Epidermal melanocyte (primary cell): Measurements from ENCODE around the gene RXRA.

ENCODE experiments used
- DNase-seq: peaks from one replicate; pipeline ENCODE4 v3.0.0; 2011; ENCODE audit warnings: low spot score; ENCODE audit not compliant: insufficient read length

RXRA gene

GRCh38 chr9:134352247-134352933 lies 26.1 kb downstream of the RXRA start:
- no peak for DNase-seq

DNA sequence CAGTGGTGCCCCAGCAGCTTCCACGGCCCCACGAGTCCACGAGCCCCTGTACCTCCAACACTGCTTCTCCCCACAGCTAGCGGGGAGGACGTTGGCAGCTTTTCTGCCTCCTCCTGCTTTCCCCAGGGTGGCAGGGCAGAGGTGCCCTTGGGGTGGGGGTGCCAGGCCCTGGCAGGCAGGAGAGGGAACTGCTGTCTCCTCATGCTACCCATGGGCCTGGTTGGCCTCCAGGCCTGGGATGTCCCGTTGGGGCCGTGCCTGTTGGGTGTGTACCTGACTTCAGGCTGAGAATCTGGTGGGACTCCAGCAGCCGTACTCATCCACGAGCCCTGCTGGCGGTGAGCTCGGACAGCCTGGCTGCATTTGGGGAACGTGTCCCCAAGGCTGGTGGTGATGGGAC lies 27.3 kb downstream of the RXRA start:
- DNase-seq: no peak

DNA sequence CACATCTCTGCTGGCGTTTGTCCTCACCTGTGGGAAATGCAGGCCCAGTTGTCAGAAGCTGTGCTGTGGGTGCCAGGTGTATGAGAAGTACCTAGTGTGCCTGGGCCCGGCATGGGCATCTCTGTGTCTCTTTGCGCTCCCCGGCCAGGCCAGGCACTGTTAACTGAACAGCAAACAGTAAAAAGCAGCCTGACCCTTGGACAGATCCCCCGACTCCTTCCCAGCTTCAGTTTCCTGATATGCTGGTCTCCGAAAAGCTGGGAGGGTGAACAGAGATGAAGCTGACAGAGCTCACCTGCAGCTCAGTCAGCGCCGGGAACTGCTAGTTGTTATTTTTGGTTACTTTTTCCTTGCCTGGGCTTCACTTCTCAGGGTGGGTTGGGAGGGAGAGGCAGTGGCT lies 28.9 kb downstream of the RXRA start:
- DNase-seq: no peak

DNA sequence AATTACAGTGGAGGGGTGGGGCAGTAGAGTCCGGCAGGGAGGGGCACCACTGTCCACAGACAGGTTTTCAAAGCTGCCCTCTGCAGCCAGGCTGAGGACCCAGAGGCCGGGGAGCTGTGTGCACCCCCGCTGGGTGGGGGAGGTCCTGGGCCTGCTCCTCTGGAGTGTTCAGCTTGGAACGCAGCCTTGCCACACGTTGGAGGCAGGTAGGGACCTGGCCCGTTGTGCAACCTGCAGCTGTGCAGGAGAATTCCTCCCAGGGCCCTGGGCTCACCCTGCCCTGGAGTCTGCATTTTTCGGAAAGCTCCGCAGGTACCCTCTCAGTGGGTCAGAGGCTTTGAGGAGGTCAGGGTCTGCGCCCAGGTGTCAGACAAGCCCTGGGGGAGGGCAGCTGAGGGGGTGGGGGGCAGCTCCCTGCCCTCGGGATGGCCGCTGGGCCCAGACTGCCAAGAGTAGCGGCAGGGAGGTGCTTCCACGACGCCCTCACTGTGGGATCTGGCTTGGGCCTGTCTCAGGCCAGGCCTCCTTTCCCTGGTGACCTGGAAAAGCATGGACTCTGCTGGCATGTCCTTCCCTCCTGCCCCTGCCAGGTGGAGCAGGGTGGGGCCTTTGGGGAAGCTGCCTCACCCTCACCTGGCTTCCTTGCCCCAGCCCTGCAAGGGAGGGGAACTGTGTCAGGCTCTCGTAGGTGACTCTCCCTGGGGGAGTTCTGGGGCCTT lies 29.5 kb downstream of the RXRA start:
- no peak for DNase-seq

DNA sequence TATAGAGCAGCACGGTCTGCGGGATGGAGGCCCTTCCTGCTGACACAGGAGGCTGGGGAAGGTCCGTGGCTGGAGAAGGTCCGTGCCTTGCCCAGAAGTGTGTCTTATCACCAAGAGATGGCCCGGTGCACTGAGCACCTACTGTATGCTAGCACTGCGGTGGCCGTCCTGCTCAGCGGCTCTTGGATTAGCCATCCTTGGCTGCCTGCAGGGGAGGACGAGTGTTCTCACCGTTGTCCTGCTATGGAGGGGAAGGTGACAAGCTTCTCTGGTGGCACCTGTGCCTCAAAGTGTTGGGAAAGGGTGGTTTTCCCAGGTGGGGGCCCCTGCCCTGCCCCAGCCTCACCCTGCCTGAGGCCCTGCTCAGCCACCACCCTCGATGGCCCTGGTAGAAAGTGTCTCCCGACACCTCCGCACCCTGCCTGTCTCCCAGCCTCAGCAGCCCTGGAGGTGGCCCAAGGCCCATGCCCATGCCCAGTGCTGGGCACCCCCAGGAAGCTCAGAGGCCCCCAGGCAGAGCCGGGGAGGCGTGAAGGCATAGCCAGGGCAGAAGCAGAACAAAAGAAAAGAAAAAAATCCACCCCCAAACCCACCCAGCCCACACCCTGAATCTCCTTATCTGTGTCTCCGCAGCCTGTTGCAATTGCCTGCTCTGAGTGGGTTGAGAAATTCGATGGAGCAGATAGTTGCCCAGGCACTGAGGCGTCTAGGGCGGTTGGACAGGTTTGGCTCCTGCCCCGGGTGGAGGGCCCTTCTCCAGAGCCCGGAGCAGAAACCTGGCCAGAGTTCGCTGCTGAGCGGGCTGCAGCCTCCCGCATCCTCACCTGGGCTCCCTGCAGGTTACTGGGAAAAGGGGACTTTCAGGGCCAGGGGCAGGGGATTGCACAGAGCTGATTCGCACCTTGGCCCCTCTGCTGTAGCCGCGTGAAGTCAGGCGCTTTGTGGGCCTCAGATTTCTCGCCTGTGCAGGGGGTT lies 30.5 kb downstream of the RXRA start:
- no peak for DNase-seq

DNA sequence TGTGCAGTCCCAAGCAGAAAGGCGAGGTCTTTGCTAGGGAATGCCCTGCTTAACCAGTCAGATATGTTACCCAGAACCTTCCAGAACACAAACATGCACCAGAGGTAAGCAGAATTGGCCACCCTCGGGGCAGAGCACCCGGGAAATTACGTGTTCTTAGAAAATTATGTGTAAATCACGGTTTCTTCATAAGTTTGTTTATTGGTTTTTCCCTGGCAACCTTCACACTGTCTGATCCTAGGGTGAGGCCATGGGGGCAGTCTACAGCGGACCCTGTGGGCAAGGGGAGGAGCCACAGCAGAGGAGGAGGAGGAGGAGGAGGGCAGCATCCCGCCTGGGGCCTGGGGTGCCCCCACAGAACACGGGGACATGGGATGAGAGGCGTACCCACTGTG lies 31.4 kb downstream of the RXRA start:
- DNase-seq: no peak

DNA sequence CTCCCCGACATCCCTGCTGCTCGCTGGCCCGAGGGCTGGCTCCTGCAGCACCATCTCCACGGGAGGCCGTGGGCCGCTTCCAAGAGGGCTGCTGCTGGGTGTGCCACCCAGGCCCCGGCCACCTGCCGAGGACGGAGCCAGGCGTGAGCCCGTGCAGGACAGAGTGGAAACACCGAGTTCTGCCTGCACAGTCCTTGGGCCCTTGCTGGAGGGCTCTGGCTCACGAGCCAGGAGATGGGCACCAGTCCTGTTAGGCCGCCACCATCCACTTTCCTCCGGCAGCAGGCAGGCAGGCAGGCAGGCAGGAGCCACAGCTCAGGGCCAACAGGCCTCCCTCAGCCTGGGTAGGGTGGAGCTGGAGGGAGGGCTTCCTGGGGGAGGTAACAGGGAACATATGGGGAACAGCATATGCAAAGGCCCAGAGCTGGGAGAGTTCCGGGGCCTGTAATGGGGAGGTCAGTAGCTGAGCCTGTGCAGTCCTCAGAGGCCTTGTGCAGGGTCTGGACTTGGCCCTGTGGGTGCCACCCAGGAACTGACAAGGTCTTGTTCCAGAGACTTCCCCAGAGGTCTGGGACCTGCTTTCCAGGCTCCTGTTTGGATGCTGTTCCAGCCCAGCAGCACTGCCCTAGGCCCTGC lies 31.9 kb downstream of the RXRA start:
- no peak for DNase-seq

DNA sequence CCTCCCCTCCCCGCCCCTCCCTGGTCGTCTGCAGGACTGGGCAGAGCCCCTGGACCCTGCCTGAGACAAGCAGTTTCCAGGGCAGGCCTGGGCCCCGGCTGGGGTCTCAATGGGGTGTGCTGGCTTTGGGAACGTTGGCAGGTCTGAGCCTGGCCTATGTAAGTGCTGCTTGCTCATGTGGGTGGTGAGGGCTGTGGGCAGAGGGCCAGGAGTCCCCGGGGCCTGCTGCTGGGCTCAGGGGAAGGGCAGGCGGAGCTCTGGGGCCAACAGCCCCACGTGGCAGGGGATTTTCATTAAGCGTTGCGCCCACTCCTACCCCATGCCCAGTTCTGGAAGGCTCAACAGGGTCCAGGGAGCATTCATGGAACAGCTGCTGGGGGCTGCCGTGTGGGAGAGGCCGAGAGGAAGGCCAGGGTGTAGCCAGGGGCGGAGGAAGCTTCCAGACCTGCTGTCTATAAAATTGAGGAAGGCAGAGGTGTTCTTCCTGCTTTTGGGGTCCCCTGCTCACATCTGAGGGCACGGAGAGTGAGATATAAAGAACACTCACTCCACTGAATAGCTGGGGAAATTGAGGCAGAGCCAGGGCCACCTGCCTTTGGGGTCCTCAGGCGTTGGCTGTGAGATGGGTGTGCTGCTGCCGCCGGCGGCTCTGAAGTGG lies 32.5 kb downstream of the RXRA start:
- no peak for DNase-seq

DNA sequence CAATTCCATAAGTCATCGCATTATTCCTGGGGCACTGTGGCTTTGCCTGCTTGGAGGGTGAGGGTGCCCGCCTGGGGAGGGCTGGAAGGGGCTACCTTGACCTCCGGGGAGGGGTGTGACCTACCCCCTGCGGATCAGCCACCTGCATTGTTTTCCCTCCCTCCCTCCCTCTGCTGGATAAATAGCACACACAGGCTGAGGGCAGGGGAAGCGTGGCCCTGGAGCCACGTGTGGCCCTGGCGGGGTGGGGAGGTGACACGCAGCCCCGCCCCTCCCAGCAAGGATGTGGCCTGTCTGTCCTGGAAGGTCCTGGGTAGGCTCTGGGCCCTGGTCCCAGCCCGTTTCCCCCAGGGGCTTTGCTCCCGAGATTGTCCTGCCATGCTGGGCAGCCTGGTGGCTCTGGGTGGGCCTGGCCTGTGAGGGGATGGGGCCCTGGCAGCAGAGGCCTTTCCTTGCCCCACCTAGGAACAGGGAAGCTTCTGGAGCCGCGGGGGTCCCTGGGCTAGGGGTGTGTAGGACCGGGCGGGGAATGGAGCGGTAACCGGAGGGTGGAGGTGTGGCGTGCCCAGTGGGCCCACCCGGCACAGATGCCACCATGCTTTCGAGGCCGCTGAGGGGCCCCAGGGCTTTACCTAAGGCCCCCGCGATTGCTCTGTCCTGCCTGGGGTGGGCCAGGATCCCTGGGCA lies 33.4 kb downstream of the RXRA start:
- no peak for DNase-seq

DNA sequence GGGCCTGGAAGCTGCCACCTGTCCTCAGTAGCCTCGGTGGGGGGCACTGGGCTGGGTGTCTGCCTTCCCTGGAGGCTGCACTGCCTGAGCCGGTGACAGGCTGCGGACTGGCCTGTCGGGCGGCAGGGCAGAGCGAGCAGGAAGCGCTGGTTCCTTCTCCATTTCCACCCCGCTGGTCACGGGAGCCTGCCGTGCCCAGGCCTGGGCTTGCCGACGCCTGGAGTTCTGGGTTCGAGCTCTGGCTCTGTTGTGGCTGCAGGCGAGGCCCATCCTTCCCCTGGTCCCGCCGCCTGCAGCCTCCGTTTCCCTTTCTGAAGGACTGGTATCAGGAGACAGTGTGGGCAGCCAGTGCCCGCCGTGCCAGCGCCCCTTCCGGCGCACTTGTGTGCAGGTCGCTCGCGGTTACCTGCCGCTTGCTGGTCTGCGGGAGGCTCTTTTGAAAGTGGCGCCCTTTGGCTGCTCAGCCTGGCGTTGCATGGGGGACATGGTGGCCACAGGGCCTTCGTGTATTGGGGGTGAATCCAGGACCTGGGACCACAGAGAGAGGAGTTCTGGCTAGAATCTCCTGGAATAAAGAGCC lies 34.0 kb downstream of the RXRA start:
- DNase-seq: no peak

GRCh38 chr9:134360897-134361296 lies 34.6 kb downstream of the RXRA start:
- DNase-seq: no peak

GRCh38 chr9:134361426-134361825 lies 35.2 kb downstream of the RXRA start:
- no peak for DNase-seq

DNA sequence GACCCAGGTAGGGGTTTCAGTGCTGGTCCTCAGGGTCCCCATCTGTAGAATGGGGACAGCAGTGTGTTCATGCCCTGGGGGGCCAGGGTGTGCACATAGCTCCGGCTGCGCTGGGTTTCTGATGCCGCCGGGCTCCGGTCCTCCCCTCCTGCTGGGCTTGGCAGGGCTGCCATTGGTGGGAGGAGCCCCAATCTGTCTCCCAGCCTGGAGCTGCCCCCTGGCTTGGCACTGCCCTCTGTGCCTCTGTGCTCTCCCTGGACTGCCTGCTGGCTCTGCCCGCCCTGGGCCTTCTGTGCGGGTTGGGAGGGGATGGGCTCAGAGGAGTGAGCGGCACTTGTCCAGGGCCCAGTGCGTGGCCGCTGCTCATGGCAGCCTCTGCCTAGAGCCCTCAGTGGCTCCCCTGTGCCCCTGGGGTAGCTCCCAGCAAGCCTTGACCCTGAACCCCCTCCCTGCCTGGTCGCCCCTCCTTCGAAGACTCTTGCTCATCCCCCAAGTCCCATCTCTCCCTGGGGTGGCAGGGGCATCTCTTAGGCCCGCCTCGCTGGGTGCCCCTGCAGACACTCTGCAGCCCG lies 35.7 kb downstream of the RXRA start:
- no peak for DNase-seq

DNA sequence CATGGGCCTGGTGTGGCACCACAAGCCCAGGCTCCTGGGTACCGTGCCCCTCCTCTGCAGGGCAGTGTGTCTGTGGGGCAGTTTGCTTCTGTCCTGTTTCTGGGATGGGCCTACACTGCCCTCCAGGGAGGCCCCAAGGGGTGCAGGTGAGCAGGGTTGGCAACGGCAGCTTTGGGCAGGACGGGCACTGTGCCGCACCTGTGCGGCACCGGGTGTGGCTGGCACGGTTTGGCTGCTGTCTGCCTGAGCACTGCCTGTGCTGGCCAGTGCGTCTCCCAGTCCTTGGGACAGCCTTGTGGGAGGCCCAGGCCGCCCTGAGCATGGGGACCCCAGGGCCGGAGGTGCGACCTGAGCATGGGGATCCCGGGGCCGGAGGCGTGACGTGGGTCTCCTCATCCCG lies 37.2 kb downstream of the RXRA start:
- no peak for DNase-seq

- DNase-seq: no peak
Observed at GRCh38 chr9:134364391-134365114, 38.3 kb downstream of the RXRA start.

DNA sequence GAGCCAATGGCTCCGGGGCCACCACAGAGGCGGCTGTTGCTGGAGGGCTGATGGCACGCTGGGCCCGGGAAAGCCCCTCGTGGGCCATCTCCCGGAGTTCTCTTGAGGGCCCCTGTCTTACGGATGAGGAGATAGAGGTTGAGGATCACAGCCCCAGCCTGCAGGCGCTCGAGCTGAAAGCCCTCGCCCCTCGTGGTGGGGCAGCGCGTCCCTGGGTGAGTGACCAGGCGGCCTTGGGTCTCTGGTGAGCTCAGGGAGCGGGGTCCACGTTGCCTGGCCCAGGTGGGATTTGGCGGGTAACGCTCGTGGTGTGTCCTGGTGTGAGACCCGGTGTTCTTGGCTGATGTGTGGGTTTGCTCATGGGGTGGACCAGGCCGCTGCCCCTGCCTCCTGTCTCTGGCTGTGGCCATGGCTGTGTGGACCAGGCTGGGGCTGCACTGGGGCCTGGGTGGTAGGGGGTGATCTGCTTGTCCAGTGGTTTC lies 38.9 kb downstream of the RXRA start:
- no peak for DNase-seq

DNA sequence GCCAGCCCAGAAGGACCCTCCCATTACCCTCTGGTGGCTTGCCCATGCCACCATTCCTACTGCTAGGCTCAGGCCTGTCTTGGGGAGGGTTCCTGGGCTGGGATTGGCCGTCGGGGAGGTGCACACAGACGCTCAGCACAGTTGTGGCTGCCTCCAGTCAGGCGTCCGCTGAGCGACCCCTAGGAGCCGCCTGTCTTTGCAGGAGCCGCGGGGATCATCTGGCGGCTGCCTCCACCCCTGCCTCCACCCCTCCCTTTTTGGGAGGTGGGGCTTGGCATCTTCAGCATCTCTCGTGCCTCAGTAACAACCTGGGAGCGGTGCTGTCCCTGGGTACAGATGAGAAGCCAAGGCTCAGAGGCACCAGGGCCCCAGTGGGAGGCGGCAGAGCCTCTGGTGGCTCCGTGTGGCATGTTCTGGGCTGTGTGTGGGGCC lies 39.6 kb downstream of the RXRA start:
- no peak for DNase-seq

- DNase-seq: peak; percentile 98
Observed at GRCh38 chr9:134366223-134367031, 40.2 kb downstream of the RXRA start.
